MCF 10A (cell line): ENCODE results near the gene MIB2. TPM values are rescaled to one million over a fixed set of nuclear protein-coding genes. Genes with fewer than 3 reads are reported as not detected.

Source experiments
- BruUV-seq: library from RNA; stranded (reverse); fragments of 400-500 nt; replicated peaks from 2 replicates; lab custom pipeline; 2021; lab: Mats Ljungman, UMichigan
- CTCF ChIA-PET: fragments of 300-600 bp; sonication (Branson Sonifier 250); formaldehyde crosslinking; extraction: SDS; loops from one replicate; lab custom pipeline; 2021; ENCODE audit warnings: antibody characterized with exemption, inconsistent platforms; lab: Yijun Ruan, JAX
- POLR2A ChIA-PET: fragments of 300-600, 350-650 bp; sonication (Branson Sonifier 250); formaldehyde crosslinking; extraction: SDS; loops from one replicate; lab custom pipeline; 2020; ENCODE audit warnings: antibody characterized with exemption, inconsistent platforms; lab: Yijun Ruan, JAX
- DNase-seq: peaks from one replicate; pipeline ENCODE4 v3.0.0-alpha.2; 2018; ENCODE audit not compliant: unreplicated experiment
- H3K27ac Mint-ChIP-seq: one replicate; pipeline ENCODE4 v1.8.0; 2022; ENCODE audit warnings: mild to moderate bottlenecking, low read depth, mixed read lengths; ENCODE audit not compliant: unreplicated experiment
- H3K27me3 Mint-ChIP-seq: one replicate; pipeline ENCODE4 v1.8.0; 2022; ENCODE audit warnings: mixed read lengths; ENCODE audit not compliant: insufficient read depth, unreplicated experiment
- H3K36me3 Mint-ChIP-seq: one replicate; pipeline ENCODE4 v1.8.0; 2022; ENCODE audit warnings: mild to moderate bottlenecking, moderate library complexity, mixed read lengths; ENCODE audit not compliant: insufficient read depth, unreplicated experiment
- H3K4me1 Mint-ChIP-seq: one replicate; pipeline ENCODE4 v1.8.0; 2022; ENCODE audit warnings: mixed read lengths; ENCODE audit not compliant: insufficient read depth, unreplicated experiment
- H3K4me3 Mint-ChIP-seq: one replicate; pipeline ENCODE4 v1.8.0; 2022; ENCODE audit warnings: mild to moderate bottlenecking, moderate library complexity, mixed read lengths; ENCODE audit not compliant: unreplicated experiment
- H3K9me3 Mint-ChIP-seq: one replicate; pipeline ENCODE4 v1.8.0; 2022; ENCODE audit warnings: mixed read lengths; ENCODE audit not compliant: unreplicated experiment
- intact Hi-C: fragments of 100-400 bp; cut with micrococcal nuclease; formaldehyde crosslinking; loops from 2 replicates; pipeline ENCODE4 v1.14.1; 2022
- total RNA-seq: library from RNA; stranded (reverse); gene quantifications from 2 replicates; pipeline ENCODE4 v1.2.3, GENCODE V29; 2022
- TF ChIP-seq, protein P1 (sequence below): fragments of 200-600 bp; IDR thresholded peaks from one replicate; pipeline ENCODE4 v1.8.0; 2022; ENCODE audit warnings: antibody characterized with exemption, mild to moderate bottlenecking; ENCODE audit not compliant: unreplicated experiment

The MIB2 gene
- total RNA-seq, 1 experiment from 2014 or later: 46.4 TPM

DNA sequence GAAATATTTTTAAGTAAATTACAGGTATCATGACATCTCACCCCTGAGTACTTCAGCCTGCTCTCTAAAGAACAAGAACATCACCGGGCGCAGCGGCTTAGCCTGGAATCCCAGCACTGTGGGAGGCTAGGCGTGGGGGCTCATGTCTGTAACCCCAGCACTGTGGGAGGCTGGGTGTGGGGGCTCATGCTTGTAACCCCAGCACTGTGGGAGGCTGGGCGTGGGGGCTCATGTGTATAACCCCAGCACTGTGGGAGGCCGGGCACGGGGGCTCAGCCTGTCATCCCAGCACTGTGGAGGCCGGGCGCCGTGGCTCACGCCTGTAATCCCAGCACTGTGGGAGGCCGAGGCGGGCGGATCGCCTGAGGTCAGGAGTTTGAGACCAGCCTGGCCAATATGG, 51.2 kb downstream of the MIB2 start:
- H3K4me1 Mint-ChIP-seq: no peaks in the 10 kb centered on the region

GRCh38 chr1:1669468-1670440, 54.5 kb downstream of the MIB2 start:
- H3K4me3 Mint-ChIP-seq: no peak overlapping the region
- CTCF ChIA-PET: interaction anchor here (0.5 to 0.7 kb wide), 5 partner anchors 57 to 285 kb away, joined by 3 to 4 read pairs (median 4); no protein-coding TSS in a partner anchor
- H3K4me1 Mint-ChIP-seq: no peaks in the 10 kb centered on the region
- no peak for DNase-seq
- H3K27ac Mint-ChIP-seq: no peak overlapping the region
- POLR2A ChIA-PET: interaction anchor here (0.7 kb wide), 1 partner anchor 96 kb away, joined by 3 read pairs; no protein-coding TSS in a partner anchor
- no peaks in the 10 kb centered on the region for H3K9me3 Mint-ChIP-seq
- intact Hi-C loops: no loop called here
- no peaks in the 10 kb centered on the region for H3K27me3 Mint-ChIP-seq
- peaks cover 75% of the 10 kb centered on the region for H3K36me3 Mint-ChIP-seq
- no TSS peak for BruUV-seq
- TF ChIP-seq, protein P1, sequence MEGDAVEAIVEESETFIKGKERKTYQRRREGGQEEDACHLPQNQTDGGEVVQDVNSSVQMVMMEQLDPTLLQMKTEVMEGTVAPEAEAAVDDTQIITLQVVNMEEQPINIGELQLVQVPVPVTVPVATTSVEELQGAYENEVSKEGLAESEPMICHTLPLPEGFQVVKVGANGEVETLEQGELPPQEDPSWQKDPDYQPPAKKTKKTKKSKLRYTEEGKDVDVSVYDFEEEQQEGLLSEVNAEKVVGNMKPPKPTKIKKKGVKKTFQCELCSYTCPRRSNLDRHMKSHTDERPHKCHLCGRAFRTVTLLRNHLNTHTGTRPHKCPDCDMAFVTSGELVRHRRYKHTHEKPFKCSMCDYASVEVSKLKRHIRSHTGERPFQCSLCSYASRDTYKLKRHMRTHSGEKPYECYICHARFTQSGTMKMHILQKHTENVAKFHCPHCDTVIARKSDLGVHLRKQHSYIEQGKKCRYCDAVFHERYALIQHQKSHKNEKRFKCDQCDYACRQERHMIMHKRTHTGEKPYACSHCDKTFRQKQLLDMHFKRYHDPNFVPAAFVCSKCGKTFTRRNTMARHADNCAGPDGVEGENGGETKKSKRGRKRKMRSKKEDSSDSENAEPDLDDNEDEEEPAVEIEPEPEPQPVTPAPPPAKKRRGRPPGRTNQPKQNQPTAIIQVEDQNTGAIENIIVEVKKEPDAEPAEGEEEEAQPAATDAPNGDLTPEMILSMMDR: no peak

More for the DNA sequence above, 51.2 kb downstream of the MIB2 start:
- POLR2A ChIA-PET: no interaction called here
- Mint-ChIP-seq H3K4me3 (no peak overlapping the region), H3K27ac (no peak overlapping the region), H3K36me3 (peaks cover 47% of the 10 kb centered on the region), H3K27me3 (no peaks in the 10 kb centered on the region), H3K9me3 (no peaks in the 10 kb centered on the region)
- no TSS peak for BruUV-seq
- intact Hi-C loops: no loop called here
- TF ChIP-seq, protein P1: no peak
- DNase-seq: no peak
- CTCF ChIA-PET: interaction anchor here (0.5 to 0.6 kb wide), 2 partner anchors 17 to 349 kb away, joined by 3 read pairs; no protein-coding TSS in a partner anchor

DNA sequence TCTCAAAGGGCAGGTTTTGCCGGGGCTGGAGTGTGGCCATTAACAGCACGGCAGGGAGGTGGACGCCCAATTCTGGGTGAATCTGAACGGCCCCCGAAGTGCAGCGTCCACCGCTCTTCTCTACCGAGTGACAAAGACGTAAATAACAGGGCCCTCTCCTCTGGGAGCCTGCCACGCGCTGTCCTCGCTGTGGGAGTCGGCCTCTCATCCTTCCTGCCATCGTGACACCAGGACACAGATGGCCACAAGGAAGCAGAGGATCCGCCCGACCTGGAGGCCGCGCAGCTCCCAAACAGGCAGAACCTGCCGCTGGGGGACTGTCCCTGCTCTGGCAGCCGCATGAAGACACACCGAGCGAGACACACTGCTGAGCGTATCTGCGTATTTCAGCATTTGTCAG, 55.6 kb downstream of the MIB2 start:
- ChIA-PET POLR2A (no interaction called here), CTCF (interaction anchor here (0.7 kb wide), 1 partner anchor 262 kb away, joined by 4 read pairs; no protein-coding TSS in a partner anchor)

More for the DNA sequence above, 55.6 kb downstream of the MIB2 start:
- peaks cover 79% of the 10 kb centered on the region for H3K36me3 Mint-ChIP-seq
- intact Hi-C loops: no loop called here
- DNase-seq: no peak
- no peaks in the 10 kb centered on the region for H3K4me1 Mint-ChIP-seq
- H3K9me3 Mint-ChIP-seq: no peaks in the 10 kb centered on the region
- TF ChIP-seq, protein P1: no peak
- no TSS peak for BruUV-seq
- H3K27ac Mint-ChIP-seq: no peak overlapping the region
- H3K4me3 Mint-ChIP-seq: no peak overlapping the region
- no peaks in the 10 kb centered on the region for H3K27me3 Mint-ChIP-seq
